ENCODE data around the gene MANF. TPM values are rescaled to one million over a fixed set of nuclear protein-coding genes. Genes with fewer than 3 reads are reported as not detected.

MANF gene
- total and polyA plus RNA-seq, 9 donors: 18.4 to 105 (median 43.4) TPM

DNA sequence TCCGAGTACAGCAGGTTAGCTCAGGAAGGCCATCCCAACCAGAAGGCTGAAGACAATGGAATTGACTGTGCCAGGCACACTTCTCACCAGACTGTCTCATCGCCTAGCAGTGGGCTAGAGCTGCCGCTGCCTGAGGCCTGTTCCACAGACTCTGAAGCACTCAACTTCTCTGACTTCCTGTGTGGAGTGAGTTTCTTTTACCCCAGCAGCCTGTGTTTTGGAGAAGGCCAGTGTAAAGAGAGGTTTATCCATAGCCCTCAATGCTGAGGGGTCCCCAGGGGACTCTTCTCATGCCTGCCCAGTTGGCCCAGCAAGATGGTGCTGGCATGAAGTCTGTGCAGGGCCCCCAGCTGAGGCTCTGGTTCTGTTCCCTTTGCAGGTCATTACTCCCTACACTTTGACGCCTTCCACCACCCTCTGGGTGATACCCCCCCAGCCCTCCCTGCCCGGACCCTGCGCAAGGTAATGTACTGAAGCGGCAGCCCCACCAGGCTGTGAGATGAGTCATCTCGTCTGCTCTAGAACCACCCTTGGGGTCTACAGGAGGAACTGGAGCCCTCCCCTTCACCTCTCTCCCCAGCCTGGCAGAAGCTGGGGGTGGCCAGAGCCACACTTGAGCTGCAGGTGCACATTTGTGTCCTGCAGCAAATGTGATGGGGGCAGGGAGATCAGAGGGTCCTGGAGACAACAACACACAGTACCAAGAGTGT, 5.2 kb upstream of the MANF start:
- Histone ChIP-seq H3K4me1 (ENCODE audit: insufficient read depth) (no peaks in the 10 kb centered on the region), H3K36me3 (no peaks in the 10 kb centered on the region), H3K9me3 (no peaks in the 10 kb centered on the region), H3K4me3 (no peak overlapping the region), H3K27me3 (no peaks in the 10 kb centered on the region), H3K27ac (no peak overlapping the region)
- WGBS, 3 donors: 80 to 86% (median 82%) methylated on average over 8 of the region's 8 CpGs
- DNase-seq: no peak
- TF ChIP-seq POLR2A (IDR thresholded peaks at IDR 0.05): no peak
- TF ChIP-seq CTCF (IDR thresholded peaks at IDR 0.05): no peak
- no peak for TF ChIP-seq EP300 (IDR thresholded peaks at IDR 0.05)
- intact Hi-C loops (cut with DNase I): loop anchor here in 2 of 4 donors (10.0 kb wide), 2 partner anchors 295 to 765 kb away; partner anchors contain the start of genes CISH (in 1 of the 2), MAPKAPK3 (in 1 of the 2) and TEX264 (in 1 of the 2)

DNA sequence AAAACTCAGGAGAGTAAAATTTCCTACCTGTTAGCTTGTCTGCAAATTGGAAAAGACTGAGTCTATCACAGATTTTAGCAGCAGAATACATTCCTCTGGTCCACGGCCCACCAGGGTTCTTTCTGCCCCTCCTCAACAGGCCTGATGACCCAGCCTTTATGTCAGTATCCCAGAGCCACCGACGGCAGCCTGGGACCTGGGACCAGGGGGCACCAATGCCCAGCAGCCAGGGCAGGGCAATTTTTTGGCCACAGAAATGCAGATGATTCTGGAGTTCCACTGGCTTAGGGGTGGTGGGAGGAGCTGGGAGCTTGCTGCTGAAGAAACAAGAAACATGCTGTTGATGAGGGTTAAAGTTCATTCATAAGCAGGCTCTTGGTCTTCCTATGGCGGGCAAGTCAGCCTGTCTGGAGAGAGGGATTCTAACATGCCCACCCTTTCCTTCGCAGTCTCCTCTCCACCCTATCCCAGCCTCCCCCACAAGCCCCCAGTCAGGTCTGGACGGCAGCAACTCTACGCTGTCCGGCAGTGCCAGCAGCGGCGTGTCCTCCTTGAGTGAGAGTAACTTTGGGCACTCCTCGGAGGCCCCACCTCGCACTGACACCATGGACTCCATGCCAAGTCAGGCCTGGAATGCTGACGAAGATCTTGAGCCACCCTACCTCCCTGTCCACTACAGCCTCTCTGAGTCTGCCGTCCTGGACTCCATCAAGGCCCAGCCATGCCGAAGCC, 4.3 kb upstream of the MANF start:
- WGBS, 3 donors: 75 to 82% (median 79%) methylated on average over 15 of the region's 15 CpGs
- Histone ChIP-seq H3K9me3 (no peaks in the 10 kb centered on the region), H3K27ac (no peak overlapping the region), H3K4me1 (ENCODE audit: insufficient read depth) (no peaks in the 10 kb centered on the region), H3K4me3 (no peak overlapping the region), H3K27me3 (no peaks in the 10 kb centered on the region), H3K36me3 (no peaks in the 10 kb centered on the region)
- no peak for TF ChIP-seq EP300 (IDR thresholded peaks at IDR 0.05)
- TF ChIP-seq POLR2A (IDR thresholded peaks at IDR 0.05): no peak
- no peak for TF ChIP-seq CTCF (IDR thresholded peaks at IDR 0.05)
- no peak for DNase-seq
- intact Hi-C loops (cut with DNase I): loop anchor here in 2 of 4 donors (10.0 kb wide), 2 partner anchors 294 to 766 kb away; partner anchors contain the start of genes CISH (in 1 of the 2), MAPKAPK3 (in 1 of the 2) and TEX264 (in 1 of the 2)

DNA sequence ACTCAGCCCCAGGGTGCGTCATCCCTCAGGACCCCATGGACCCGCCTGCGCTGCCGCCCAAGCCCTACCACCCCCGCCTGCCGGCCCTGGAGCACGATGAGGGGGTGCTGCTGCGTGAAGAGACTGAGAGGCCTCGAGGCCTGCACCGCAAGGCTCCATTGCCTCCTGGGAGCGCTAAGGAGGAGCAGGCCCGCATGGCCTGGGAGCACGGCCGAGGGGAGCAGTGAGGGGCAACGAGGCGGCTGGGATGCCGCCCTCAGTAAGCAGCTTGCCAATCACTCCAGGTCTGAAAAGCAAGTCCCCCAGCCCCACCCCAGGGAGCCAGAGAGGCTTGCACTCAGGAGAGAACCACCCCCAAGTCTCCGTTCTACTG, 3.8 kb upstream of the MANF start:
- H3K9me3 ChIP-seq: no peaks in the 10 kb centered on the region
- no peaks in the 10 kb centered on the region for H3K4me1 ChIP-seq (ENCODE audit: insufficient read depth)
- no peak for TF ChIP-seq POLR2A (IDR thresholded peaks at IDR 0.05)
- TF ChIP-seq EP300 (IDR thresholded peaks at IDR 0.05): no peak
- no peak for TF ChIP-seq CTCF (IDR thresholded peaks at IDR 0.05)
- 86 to 89% (median 89%) methylated on average over 16 to 18 of the region's 18 CpGs for WGBS, 3 donors
- no peaks in the 10 kb centered on the region for H3K27me3 ChIP-seq
- no peak overlapping the region for H3K27ac ChIP-seq
- H3K36me3 ChIP-seq: no peaks in the 10 kb centered on the region
- intact Hi-C loops (cut with DNase I): loop anchor here in 2 of 4 donors (10.0 kb wide), 2 partner anchors 293 to 767 kb away; partner anchors contain the start of genes CISH (in 1 of the 2), MAPKAPK3 (in 1 of the 2) and TEX264 (in 1 of the 2)
- no peak for DNase-seq
- no peak overlapping the region for H3K4me3 ChIP-seq

GRCh38 chr3:51382076-51382745, 2.9 kb upstream of the MANF start:
- no peak for DNase-seq
- H3K4me1 ChIP-seq (ENCODE audit: insufficient read depth): peaks cover 1% of the 10 kb centered on the region

More at GRCh38 chr3:51382076-51382745, 2.9 kb upstream of the MANF start:
- Histone ChIP-seq H3K9me3 (no peaks in the 10 kb centered on the region), H3K36me3 (no peaks in the 10 kb centered on the region), H3K27ac (no peak overlapping the region), H3K4me3 (no peak overlapping the region), H3K27me3 (no peaks in the 10 kb centered on the region)
- intact Hi-C loops (cut with DNase I): loop anchor here in 2 of 4 donors (10.0 kb wide), 2 partner anchors 293 to 767 kb away; partner anchors contain the start of genes CISH (in 1 of the 2), MAPKAPK3 (in 1 of the 2) and TEX264 (in 1 of the 2)
- WGBS, 3 donors: 92 to 93% (median 92%) methylated on average over 4 of the region's 4 CpGs
- TF ChIP-seq CTCF (IDR thresholded peaks at IDR 0.05) (no peak), POLR2A (IDR thresholded peaks at IDR 0.05) (no peak), EP300 (IDR thresholded peaks at IDR 0.05) (no peak)

Data from ovary (tissue), 9 donors.